ENCODE measurements around the gene TMEM235.
A peak's percentile ranks its signal among the peaks of the same experiment; 100 is the strongest.
"Not testable (repeated sequence)": the region's sequence is repeated elsewhere in the genome, so short reads cannot be mapped to it uniquely, and the experiment has no call there.

Gene TMEM235

GRCh38 chr17:78249818-78250806 lies 18.7 kb downstream of the TMEM235 start:
- no peaks in the 10 kb centered on the region for H3K9me3 ChIP-seq (ENCODE audit: control insufficient read depth, low read length)
- H3K4me1 ChIP-seq (ENCODE audit: control insufficient read depth, insufficient read depth, low read length): peaks cover 9% of the 10 kb centered on the region
- WGBS, 2 experiments: 87 to 88% methylated on average over 20 of the region's 20 CpGs
- H3K4me3 ChIP-seq (ENCODE audit: insufficient read depth, low read depth, low read length): no peak overlapping the region
- no peaks in the 10 kb centered on the region for H3K36me3 ChIP-seq (ENCODE audit: control insufficient read depth, insufficient read depth, low read length)
- no peak overlapping the region for H3K27ac ChIP-seq (ENCODE audit: insufficient read depth, low read depth, low read length, poor library complexity, severe bottlenecking)
- H3K27me3 ChIP-seq (ENCODE audit: control insufficient read depth, insufficient read depth, low read length, poor library complexity, severe bottlenecking): no peaks in the 10 kb centered on the region

GRCh38 chr17:78250891-78251772 lies 19.7 kb downstream of the TMEM235 start:
- Histone ChIP-seq H3K36me3 (ENCODE audit: control insufficient read depth, insufficient read depth, low read length) (no peaks in the 10 kb centered on the region), H3K27ac (ENCODE audit: insufficient read depth, low read depth, low read length, poor library complexity, severe bottlenecking) (no peak overlapping the region), H3K27me3 (ENCODE audit: control insufficient read depth, insufficient read depth, low read length, poor library complexity, severe bottlenecking) (no peaks in the 10 kb centered on the region), H3K9me3 (ENCODE audit: control insufficient read depth, low read length) (no peaks in the 10 kb centered on the region), H3K4me3 (ENCODE audit: insufficient read depth, low read depth, low read length) (no peak overlapping the region), H3K4me1 (ENCODE audit: control insufficient read depth, insufficient read depth, low read length) (peaks cover 16% of the 10 kb centered on the region)
- WGBS, 2 experiments: 45% methylated on average over 27 of the region's 27 CpGs

- Histone ChIP-seq H3K4me1 (ENCODE audit: control insufficient read depth, insufficient read depth, low read length) (peaks cover 22% of the 10 kb centered on the region), H3K27ac (ENCODE audit: insufficient read depth, low read depth, low read length, poor library complexity, severe bottlenecking) (no peak overlapping the region), H3K36me3 (ENCODE audit: control insufficient read depth, insufficient read depth, low read length) (no peaks in the 10 kb centered on the region), H3K27me3 (ENCODE audit: control insufficient read depth, insufficient read depth, low read length, poor library complexity, severe bottlenecking) (no peaks in the 10 kb centered on the region), H3K4me3 (ENCODE audit: insufficient read depth, low read depth, low read length) (no peak overlapping the region), H3K9me3 (ENCODE audit: control insufficient read depth, low read length) (no peaks in the 10 kb centered on the region)
- WGBS, 2 experiments: 83 to 85% methylated on average over 6 of the region's 6 CpGs
Measured at GRCh38 chr17:78251773-78252103, 20.3 kb downstream of the TMEM235 start.

GRCh38 chr17:78252111-78252634 lies 20.7 kb downstream of the TMEM235 start:
- peaks cover 26% of the 10 kb centered on the region for H3K4me1 ChIP-seq (ENCODE audit: control insufficient read depth, insufficient read depth, low read length)
- H3K27ac ChIP-seq (ENCODE audit: insufficient read depth, low read depth, low read length, poor library complexity, severe bottlenecking): no peak overlapping the region
- no peaks in the 10 kb centered on the region for H3K9me3 ChIP-seq (ENCODE audit: control insufficient read depth, low read length)
- H3K36me3 ChIP-seq (ENCODE audit: control insufficient read depth, insufficient read depth, low read length): no peaks in the 10 kb centered on the region
- WGBS, 2 experiments: 87 to 90% methylated on average over 12 of the region's 12 CpGs
- H3K4me3 ChIP-seq (ENCODE audit: insufficient read depth, low read depth, low read length): no peak overlapping the region
- H3K27me3 ChIP-seq (ENCODE audit: control insufficient read depth, insufficient read depth, low read length, poor library complexity, severe bottlenecking): no peaks in the 10 kb centered on the region

GRCh38 chr17:78252701-78253635 lies 21.5 kb downstream of the TMEM235 start:
- Histone ChIP-seq H3K27me3 (ENCODE audit: control insufficient read depth, insufficient read depth, low read length, poor library complexity, severe bottlenecking) (no peaks in the 10 kb centered on the region), H3K27ac (ENCODE audit: insufficient read depth, low read depth, low read length, poor library complexity, severe bottlenecking) (no peak overlapping the region), H3K4me3 (ENCODE audit: insufficient read depth, low read depth, low read length) (no peak overlapping the region), H3K9me3 (ENCODE audit: control insufficient read depth, low read length) (no peaks in the 10 kb centered on the region), H3K36me3 (ENCODE audit: control insufficient read depth, insufficient read depth, low read length) (no peaks in the 10 kb centered on the region), H3K4me1 (ENCODE audit: control insufficient read depth, insufficient read depth, low read length) (peaks cover 34% of the 10 kb centered on the region)
- 88 to 90% methylated on average over 14 of the region's 15 CpGs for WGBS, 2 experiments

GRCh38 chr17:78253636-78253945 lies 22.2 kb downstream of the TMEM235 start:
- Histone ChIP-seq H3K4me3 (ENCODE audit: insufficient read depth, low read depth, low read length) (peak overlapping the region; percentile 75), H3K4me1 (ENCODE audit: control insufficient read depth, insufficient read depth, low read length) (peaks cover 37% of the 10 kb centered on the region)
- H3K27ac ChIP-seq (ENCODE audit: insufficient read depth, low read depth, low read length, poor library complexity, severe bottlenecking); H3K36me3 ChIP-seq (ENCODE audit: control insufficient read depth, insufficient read depth, low read length); H3K27me3 ChIP-seq (ENCODE audit: control insufficient read depth, insufficient read depth, low read length, poor library complexity, severe bottlenecking); H3K9me3 ChIP-seq (ENCODE audit: control insufficient read depth, low read length): not testable (repeated sequence)
- 85 to 91% methylated on average over 12 of the region's 12 CpGs for whole genome bisulfite sequencing, 2 experiments

- Histone ChIP-seq H3K27me3 (ENCODE audit: control insufficient read depth, insufficient read depth, low read length, poor library complexity, severe bottlenecking) (no peaks in the 10 kb centered on the region), H3K27ac (ENCODE audit: insufficient read depth, low read depth, low read length, poor library complexity, severe bottlenecking) (peak overlapping the region; percentile 80), H3K4me1 (ENCODE audit: control insufficient read depth, insufficient read depth, low read length) (peaks cover 37% of the 10 kb centered on the region), H3K4me3 (ENCODE audit: insufficient read depth, low read depth, low read length) (peak overlapping the region; percentile 75), H3K9me3 (ENCODE audit: control insufficient read depth, low read length) (no peaks in the 10 kb centered on the region), H3K36me3 (ENCODE audit: control insufficient read depth, insufficient read depth, low read length) (no peaks in the 10 kb centered on the region)
- WGBS, 2 experiments: 7 to 8% methylated on average over 73 of the region's 73 CpGs
Measured at GRCh38 chr17:78253946-78254672, 22.7 kb downstream of the TMEM235 start.

GRCh38 chr17:78255029-78255656 lies 23.7 kb downstream of the TMEM235 start:
- 94% methylated on average over 18 of the region's 18 CpGs for WGBS, 2 experiments
- Histone ChIP-seq H3K4me1 (ENCODE audit: control insufficient read depth, insufficient read depth, low read length) (peaks cover 35% of the 10 kb centered on the region), H3K4me3 (ENCODE audit: insufficient read depth, low read depth, low read length) (no peak overlapping the region), H3K27me3 (ENCODE audit: control insufficient read depth, insufficient read depth, low read length, poor library complexity, severe bottlenecking) (no peaks in the 10 kb centered on the region), H3K36me3 (ENCODE audit: control insufficient read depth, insufficient read depth, low read length) (no peaks in the 10 kb centered on the region), H3K9me3 (ENCODE audit: control insufficient read depth, low read length) (no peaks in the 10 kb centered on the region), H3K27ac (ENCODE audit: insufficient read depth, low read depth, low read length, poor library complexity, severe bottlenecking) (no peak overlapping the region)

All from ectodermal cell (in vitro differentiated cells).